HCT116 (cell line): ENCODE measurements around the gene RANBP1. TPM values are rescaled to one million over a fixed set of nuclear protein-coding genes. Genes with fewer than 3 reads are reported as not detected.

ENCODE experiments used
- ATAC-seq: fragments of 200-7000 bp; cut with Tn5 transposase; 2 replicates; pipeline ENCODE4 v1.9.1; 2020; ENCODE audit warnings: mild to moderate bottlenecking, moderate library complexity
- BruUV-seq: library from RNA; stranded (reverse); fragments of 400-500 nt; replicated peaks from 2 replicates; lab custom pipeline; 2021; lab: Mats Ljungman, UMichigan
- CTCF ChIA-PET: fragments of 300-600 bp; sonication (Branson Sonifier 250); formaldehyde crosslinking; loops from one replicate; lab custom pipeline; 2021; ENCODE audit warnings: antibody characterized with exemption; lab: Charles Lee
- POLR2A ChIA-PET: fragments of 300-600, 350-600 bp; sonication (Branson Sonifier 250); formaldehyde crosslinking; loops from one replicate; lab custom pipeline; 2021; ENCODE audit warnings: antibody characterized with exemption; lab: Charles Lee
- RAD21 ChIA-PET, 2 experiments: fragments of 300-600 bp; sonication (Branson Sonifier 250); formaldehyde crosslinking; loops; one replicate each; lab custom pipeline; 2023; ENCODE audit warnings: low total read pairs in 2 of 2; ENCODE audit not compliant: uncharacterized antibody in 2 of 2, unreplicated experiment in 2 of 2, low non-redundant PET in 1 of 2; lab: Charles Lee
- DNase-seq: peaks from one replicate; pipeline ENCODE4 v3.0.0-alpha.2; 2010; ENCODE audit warnings: low read depth, low spot score
- H2AFZ ChIP-seq: fragments of 200-600 bp; shearing (Covaris generic), sonication (generic); 2 replicates; pipeline ENCODE4 v1.6.1; 2017; ENCODE audit warnings: low read depth, mixed run types, mixed read lengths, antibody characterized with exemption, low read length; ENCODE audit not compliant: poor library complexity, severe bottlenecking
- H3K27ac ChIP-seq: 2 replicates; pipeline ENCODE4 v1.5.1; 2012; ENCODE audit warnings: low read depth, low read length
- H3K27me3 ChIP-seq: fragments of 200-600 bp; sonication (generic); 2 replicates; pipeline ENCODE4 v1.6.1; 2016; ENCODE audit warnings: mixed run types, low read length, mixed read lengths; ENCODE audit not compliant: insufficient read depth
- H3K36me3 ChIP-seq, 2 experiments: fragments of 200-500 bp in 1 of 2; fragments of 200-600 bp in 1 of 2; sonication (Bioruptor generic) in 1 of 2; sonication (generic) in 1 of 2; 2 replicates each; pipeline versions ENCODE4 v1.5.1 to v1.6.1; 2014 to 2016; ENCODE audit warnings: low read length in 2 of 2, inconsistent platforms in 1 of 2, mixed read lengths in 1 of 2, mixed run types in 1 of 2; ENCODE audit not compliant: insufficient read depth in 2 of 2, control insufficient read depth in 1 of 2
- H3K4me1 ChIP-seq, 2 experiments: fragments of 200-600 bp in 1 of 2; sonication (generic) in 1 of 2; 2 replicates each; pipeline versions ENCODE4 v1.5.1 to v1.6.1; 2012 to 2017; ENCODE audit warnings: low read length in 2 of 2, inconsistent platforms in 1 of 2, mild to moderate bottlenecking in 1 of 2, mixed read lengths in 1 of 2, mixed run types in 1 of 2, moderate library complexity in 1 of 2; ENCODE audit not compliant: insufficient read depth in 2 of 2, control insufficient read depth in 1 of 2
- H3K4me2 ChIP-seq: fragments of 200-600 bp; sonication (generic); 2 replicates; pipeline ENCODE4 v1.6.1; 2017; ENCODE audit warnings: mixed run types, low read length, mixed read lengths
- H3K4me3 ChIP-seq, 2 experiments: fragments of 200-600 bp in 1 of 2; sonication (generic) in 1 of 2; replicated peaks in 1 of 2; 2 replicates each; pipeline ENCODE4 v1.5.1; 2011 to 2016; ENCODE audit warnings: low read length in 2 of 2, control low read depth in 1 of 2, low read depth in 1 of 2, mild to moderate bottlenecking in 1 of 2, mixed read lengths in 1 of 2, mixed run types in 1 of 2
- H3K79me2 ChIP-seq: fragments of 200-600 bp; sonication (generic); 2 replicates; pipeline ENCODE4 v1.6.1; 2017; ENCODE audit warnings: mild to moderate bottlenecking, mixed run types, low read length, moderate library complexity, mixed read lengths; ENCODE audit not compliant: insufficient read depth
- H3K9ac ChIP-seq: fragments of 200-600 bp; sonication (generic); 2 replicates; pipeline ENCODE4 v1.6.1; 2016; ENCODE audit warnings: low read length, mixed read lengths
- H3K9me2 ChIP-seq: fragments of 200-600 bp; sonication (generic), shearing (Covaris generic); 2 replicates; pipeline ENCODE4 v1.6.1; 2017; ENCODE audit warnings: mixed run types, mild to moderate bottlenecking, moderate library complexity; ENCODE audit not compliant: insufficient read depth
- H3K9me3 ChIP-seq, 2 experiments: fragments of 200-500 bp in 1 of 2; fragments of 200-600 bp in 1 of 2; sonication (Bioruptor generic) in 1 of 2; sonication (generic) in 1 of 2; 2 replicates each; pipeline ENCODE4 v1.6.1; 2014 to 2017; ENCODE audit warnings: low read length in 2 of 2, mixed read lengths in 2 of 2, inconsistent platforms in 1 of 2, low read depth in 1 of 2, mild to moderate bottlenecking in 1 of 2, mixed run types in 1 of 2, moderate library complexity in 1 of 2; ENCODE audit not compliant: control insufficient read depth in 1 of 2, insufficient read depth in 1 of 2
- H4K20me1 ChIP-seq: fragments of 200-600 bp; sonication (generic), shearing (Covaris generic); 2 replicates; pipeline ENCODE4 v1.6.1; 2017; ENCODE audit warnings: mixed run types, mild to moderate bottlenecking, moderate library complexity; ENCODE audit not compliant: insufficient read depth
- CBX3 ChIP-seq: IDR thresholded peaks from 2 replicates; pipeline ENCODE4 v1.6.1; 2012; ENCODE audit warnings: low read depth
- CEBPB ChIP-seq: IDR thresholded peaks from 2 replicates; pipeline ENCODE4 v1.6.1; 2012; ENCODE audit warnings: low read depth
- EGR1 ChIP-seq: IDR thresholded peaks from 2 replicates; pipeline ENCODE4 v1.6.1; 2012; ENCODE audit warnings: low read depth
- ELF1 ChIP-seq: IDR thresholded peaks from 2 replicates; pipeline ENCODE4 v1.6.1; 2012; ENCODE audit warnings: low read depth, borderline replicate concordance
- FOSL1 ChIP-seq: IDR thresholded peaks from 2 replicates; pipeline ENCODE4 v1.6.1; 2012; ENCODE audit warnings: low read depth
- JUND ChIP-seq: IDR thresholded peaks from 2 replicates; pipeline ENCODE4 v1.6.1; 2012
- POLR2AphosphoS5 ChIP-seq: IDR thresholded peaks from 2 replicates; pipeline ENCODE4 v1.6.1; 2011; ENCODE audit warnings: mild to moderate bottlenecking, low read depth, low read length, moderate library complexity
- RAD21 ChIP-seq: IDR thresholded peaks from 2 replicates; pipeline ENCODE4 v1.6.1; 2012; ENCODE audit warnings: low read depth, mild to moderate bottlenecking
- REST ChIP-seq: IDR thresholded peaks from 2 replicates; pipeline ENCODE4 v1.6.1; 2012; ENCODE audit warnings: low read depth
- SIN3A ChIP-seq: IDR thresholded peaks from 2 replicates; pipeline ENCODE4 v1.6.1; 2012; ENCODE audit warnings: low read depth
- YY1 ChIP-seq: IDR thresholded peaks from 2 replicates; pipeline ENCODE4 v1.6.1; 2011; ENCODE audit warnings: low read length, low read depth, moderate library complexity, mild to moderate bottlenecking; ENCODE audit not compliant: insufficient replicate concordance; ENCODE audit errors: extremely low read depth
- ZBTB33 ChIP-seq: IDR thresholded peaks from 2 replicates; pipeline ENCODE4 v1.6.1; 2011; ENCODE audit warnings: mild to moderate bottlenecking, low read length, moderate library complexity; ENCODE audit not compliant: insufficient replicate concordance; ENCODE audit errors: extremely low read depth
- ZNF274 ChIP-seq: fragments of 200-500 bp; sonication (Bioruptor generic); IDR thresholded peaks from 2 replicates; pipeline ENCODE4 v1.6.1; 2014; ENCODE audit warnings: mild to moderate bottlenecking, low read depth, low read length, inconsistent platforms
- intact Hi-C: fragments of 100-400 bp; cut with micrococcal nuclease; formaldehyde crosslinking; loops from 2 replicates; pipeline ENCODE4 v1.10.0; 2022
- total RNA-seq: library from RNA; stranded (reverse); gene quantifications from one replicate; pipeline ENCODE4 v1.2.1, GENCODE V29; 2021; ENCODE audit not compliant: unreplicated experiment

Gene RANBP1
- total RNA-seq, 1 experiment from 2014 or later = 351 TPM

- no TSS peak for BruUV-seq
- H3K27ac ChIP-seq = peak overlapping the region; percentile 22; the same call in 1 of the 2 replicates
- H3K9ac ChIP-seq = no peak overlapping the region
- no peaks in the 10 kb centered on the region for H3K9me3 ChIP-seq
- no peak overlapping the region for H3K4me2 ChIP-seq
- H3K4me1 ChIP-seq = peaks cover 12 to 30% of the 10 kb centered on the region in 2 experiments; a peak in 3 of 4 replicates
- peaks cover 0 to 12% of the 10 kb centered on the region in 2 experiments; a peak in 1 of 4 replicates for H3K36me3 ChIP-seq
- TF ChIP-seq JUND (no peak), CEBPB (no peak), YY1 (no peak), ZNF274 (no peak), RAD21 (no peak), REST (no peak), FOSL1 (no peak), POLR2AphosphoS5 (no peak), ELF1 (no peak), CBX3 (no peak), SIN3A (no peak), EGR1 (no peak), ZBTB33 (no peak)
- ChIA-PET CTCF (no interaction called here), RAD21 (no interaction called here), POLR2A (no interaction called here)
- H3K79me2 ChIP-seq = peaks cover 81% of the 10 kb centered on the region
- no peaks in the 10 kb centered on the region for H3K9me2 ChIP-seq
- no peaks in the 10 kb centered on the region for H4K20me1 ChIP-seq
- no peak overlapping the region for H2AFZ ChIP-seq
- ATAC-seq = no peak
- intact Hi-C loops = no loop called here
- no peak for DNase-seq
- no peak overlapping the region for H3K4me3 ChIP-seq
- no peaks in the 10 kb centered on the region for H3K27me3 ChIP-seq
Observed at GRCh38 chr22:20135806-20136602, 20.1 kb downstream of the RANBP1 start.
